Osteoblast (primary cell): ENCODE data around the gene PLAAT3. TPM values are rescaled to one million over a fixed set of nuclear protein-coding genes. Genes with fewer than 3 reads are reported as not detected.
"Not testable (repeated sequence)": the region's sequence is repeated elsewhere in the genome, so short reads cannot be mapped to it uniquely, and the experiment has no call there.

ENCODE experiments used
- DNase-seq: peaks from one replicate; pipeline ENCODE4 v3.0.0; 2011; ENCODE audit warnings: low spot score, mixed read lengths; ENCODE audit not compliant: insufficient read length; ENCODE audit errors: missing footprints
- H2AFZ ChIP-seq: 2 replicates; pipeline ENCODE4 v1.6.0; 2011; ENCODE audit warnings: mild to moderate bottlenecking, low read length
- H3K27ac ChIP-seq: 2 replicates; pipeline ENCODE4 v1.5.1; 2011; ENCODE audit warnings: mild to moderate bottlenecking, low read depth, low read length, moderate library complexity
- H3K27me3 ChIP-seq: 2 replicates; pipeline ENCODE4 v1.6.0; 2012; ENCODE audit warnings: mild to moderate bottlenecking, control low read depth, inconsistent platforms, low read length, moderate library complexity; ENCODE audit not compliant: insufficient read depth
- H3K36me3 ChIP-seq: 2 replicates; pipeline ENCODE4 v1.5.1; 2011; ENCODE audit warnings: mild to moderate bottlenecking, low read length, control low read depth, moderate library complexity; ENCODE audit not compliant: insufficient read depth
- H3K4me1 ChIP-seq: 2 replicates; pipeline ENCODE4 v1.5.1; 2011; ENCODE audit warnings: mild to moderate bottlenecking, low read length, control low read depth, moderate library complexity; ENCODE audit not compliant: insufficient read depth
- H3K4me2 ChIP-seq: 2 replicates; pipeline ENCODE4 v1.6.0; 2011; ENCODE audit warnings: mild to moderate bottlenecking, low read length; ENCODE audit not compliant: insufficient read depth
- H3K4me3 ChIP-seq: fragments of 200-600 bp; sonication (generic); 3 replicates; pipeline ENCODE4 v1.5.1; 2012; ENCODE audit warnings: mild to moderate bottlenecking, low read length, inconsistent platforms; ENCODE audit not compliant: insufficient read depth
- H3K79me2 ChIP-seq: 2 replicates; pipeline ENCODE4 v1.6.0; 2012; ENCODE audit warnings: mild to moderate bottlenecking, low read length, control low read depth, inconsistent platforms; ENCODE audit not compliant: insufficient read depth
- H3K9me3 ChIP-seq: 2 replicates; pipeline ENCODE4 v1.5.1; 2011; ENCODE audit warnings: low read depth, low read length, control low read depth
- H4K20me1 ChIP-seq: 2 replicates; pipeline ENCODE4 v1.6.0; 2012; ENCODE audit warnings: mild to moderate bottlenecking, low read length, control low read depth; ENCODE audit not compliant: insufficient read depth
- CTCF ChIP-seq: IDR thresholded peaks from 2 replicates; pipeline ENCODE4 v1.5.1; 2011; ENCODE audit warnings: mild to moderate bottlenecking, low read depth, low read length, moderate library complexity; ENCODE audit errors: extremely low read depth
- total RNA-seq: library from RNA; depleted of rRNA; stranded (reverse); fragments of >200 nt; gene quantifications from 2 replicates; pipeline ENCODE4 v1.2.3, GENCODE V29; 2012

The PLAAT3 gene
- total RNA-seq, 1 donor = 34.4 TPM

- no peak overlapping the region for H3K4me3 ChIP-seq
- no peak for TF ChIP-seq CTCF
Measured at GRCh38 chr11:63530021-63530420, 84.2 kb downstream of the PLAAT3 start.

GRCh38 chr11:63529373-63529772 lies 84.9 kb downstream of the PLAAT3 start:
- not testable (repeated sequence) for H3K36me3 ChIP-seq, H3K27ac ChIP-seq, H3K27me3 ChIP-seq, H3K79me2 ChIP-seq, H3K4me3 ChIP-seq, H4K20me1 ChIP-seq, DNase-seq, H2AFZ ChIP-seq, H3K4me1 ChIP-seq, H3K9me3 ChIP-seq, H3K4me2 ChIP-seq

More at GRCh38 chr11:63530021-63530420, 84.2 kb downstream of the PLAAT3 start:
- H2AFZ ChIP-seq = no peak overlapping the region
- H4K20me1 ChIP-seq = no peaks in the 10 kb centered on the region
- H3K27ac ChIP-seq = no peak overlapping the region
- no peaks in the 10 kb centered on the region for H3K27me3 ChIP-seq
- no peaks in the 10 kb centered on the region for H3K79me2 ChIP-seq
- DNase-seq = no peak
- no peaks in the 10 kb centered on the region for H3K36me3 ChIP-seq
- no peak overlapping the region for H3K4me2 ChIP-seq
- no peaks in the 10 kb centered on the region for H3K9me3 ChIP-seq
- H3K4me1 ChIP-seq = peaks cover 6% of the 10 kb centered on the region

- not testable (repeated sequence) for H3K36me3 ChIP-seq, DNase-seq, H2AFZ ChIP-seq, H3K27me3 ChIP-seq, H3K27ac ChIP-seq, H3K4me3 ChIP-seq, H3K9me3 ChIP-seq, H3K4me2 ChIP-seq, H3K79me2 ChIP-seq, H3K4me1 ChIP-seq, H4K20me1 ChIP-seq
Measured at GRCh38 chr11:63528729-63529278, 85.4 kb downstream of the PLAAT3 start.

GRCh38 chr11:63528156-63528555 lies 86.1 kb downstream of the PLAAT3 start:
- DNase-seq, H3K9me3 ChIP-seq, H3K79me2 ChIP-seq, H4K20me1 ChIP-seq, H3K27ac ChIP-seq, H3K4me3 ChIP-seq, H3K36me3 ChIP-seq, H3K4me2 ChIP-seq, H3K4me1 ChIP-seq, H2AFZ ChIP-seq, H3K27me3 ChIP-seq: not testable (repeated sequence)

- no peak for TF ChIP-seq CTCF
Measured at GRCh38 chr11:63527667-63528066, 86.6 kb downstream of the PLAAT3 start.

More at GRCh38 chr11:63527667-63528066, 86.6 kb downstream of the PLAAT3 start:
- no peak overlapping the region for H3K4me2 ChIP-seq
- H3K9me3 ChIP-seq = no peaks in the 10 kb centered on the region
- no peaks in the 10 kb centered on the region for H3K36me3 ChIP-seq
- H2AFZ ChIP-seq = no peak overlapping the region
- no peaks in the 10 kb centered on the region for H4K20me1 ChIP-seq
- no peak for DNase-seq
- no peaks in the 10 kb centered on the region for H3K27me3 ChIP-seq
- peaks cover 6% of the 10 kb centered on the region for H3K4me1 ChIP-seq
- H3K79me2 ChIP-seq = no peaks in the 10 kb centered on the region
- H3K27ac ChIP-seq = no peak overlapping the region
- no peak overlapping the region for H3K4me3 ChIP-seq

Other genes starting within 250 kb of the PLAAT3 start
- not detected in 2 replicates for gene SLC22A9, start 244.6 kb downstream of the PLAAT3 start, total RNA-seq
- gene PLAAT5, start 123.3 kb downstream of the PLAAT3 start, total RNA-seq = not detected in 2 replicates
- under 0.01 TPM in 1 of 2 replicates, not detected in the other for gene LGALS12, start 108.3 kb downstream of the PLAAT3 start, total RNA-seq
- 18.9 and 26.1 TPM in 2 replicates for gene PLAAT4, start 77.6 kb downstream of the PLAAT3 start, total RNA-seq
- gene PLAAT2, start 51.1 kb downstream of the PLAAT3 start, total RNA-seq = not detected in 2 replicates
- 276 and 300 TPM in 2 replicates for gene ATL3, start 56.9 kb upstream of the PLAAT3 start, total RNA-seq
- 101 and 108 TPM in 2 replicates for gene RTN3, start 67.1 kb upstream of the PLAAT3 start, total RNA-seq
- 14.5 and 15.3 TPM in 2 replicates for gene ZFTA, start 154.3 kb upstream of the PLAAT3 start, total RNA-seq
- 16.2 and 17.7 TPM in 2 replicates for gene SPINDOC, start 199.0 kb upstream of the PLAAT3 start, total RNA-seq
- gene MARK2, start 224.7 kb upstream of the PLAAT3 start, total RNA-seq = 13.8 and 14.8 TPM in 2 replicates